HepG2 (cell line): ENCODE results near the gene SYTL2. TPM values are rescaled to one million over a fixed set of nuclear protein-coding genes. Genes with fewer than 3 reads are reported as not detected.

Source experiments
- ATF1 ChIP-seq: IDR thresholded peaks from 2 replicates; pipeline ENCODE4 v1.6.1; 2016; ENCODE audit warnings: mild to moderate bottlenecking, control low read depth
- CENPT ChIP-seq: sonication (generic); formaldehyde crosslinking; IDR thresholded peaks from 2 replicates; pipeline ENCODE4 v1.8.0; 2022; ENCODE audit warnings: low read depth, mild to moderate bottlenecking, moderate library complexity, missing genetic modification reagents
- CHCHD3 ChIP-seq: sonication (generic); formaldehyde crosslinking; IDR thresholded peaks from 2 replicates; pipeline ENCODE4 v1.8.0; 2022; ENCODE audit warnings: mild to moderate bottlenecking, missing genetic modification reagents, moderate library complexity
- ETV6 ChIP-seq: sonication (generic); formaldehyde crosslinking; conservative IDR thresholded peaks from 2 replicates; pipeline ENCODE4 v1.4.0; 2020; ENCODE audit warnings: missing genetic modification reagents
- FUBP1 ChIP-seq: sonication (generic); formaldehyde crosslinking; IDR thresholded peaks from 2 replicates; pipeline ENCODE4 v1.5.1; 2020; ENCODE audit warnings: missing genetic modification reagents, mild to moderate bottlenecking, borderline replicate concordance
- JUND ChIP-seq: sonication (generic); formaldehyde crosslinking; IDR thresholded peaks from 2 replicates; pipeline ENCODE4 v1.8.0; 2022; ENCODE audit warnings: mild to moderate bottlenecking, missing genetic modification reagents
- MAF1 ChIP-seq: sonication (generic); formaldehyde crosslinking; IDR thresholded peaks from 2 replicates; pipeline ENCODE4 v1.5.0; 2020; ENCODE audit warnings: missing genetic modification reagents, borderline replicate concordance
- NR1H2 ChIP-seq: sonication (generic); formaldehyde crosslinking; IDR thresholded peaks from 2 replicates; pipeline ENCODE4 v1.8.1; 2022; ENCODE audit warnings: low read depth, missing genetic modification reagents, borderline replicate concordance
- NR2F1 ChIP-seq, 2 experiments: fragments of 450-650 bp in 1 of 2; formaldehyde crosslinking in 1 of 2; IDR thresholded peaks; 2 replicates each; pipeline versions ENCODE4 v1.5.0 to v1.6.1; 2016 to 2020; ENCODE audit warnings: mild to moderate bottlenecking in 1 of 2, missing compliant biosample characterization in 1 of 2, missing genetic modification reagents in 1 of 2, moderate library complexity in 1 of 2
- NRL ChIP-seq: sonication (generic); formaldehyde crosslinking; IDR thresholded peaks from 2 replicates; pipeline ENCODE4 v1.5.0; 2020; ENCODE audit warnings: missing genetic modification reagents, mild to moderate bottlenecking, moderate library complexity, borderline replicate concordance
- PAXIP1 ChIP-seq: sonication (generic); formaldehyde crosslinking; conservative IDR thresholded peaks from 2 replicates; pipeline ENCODE4 v1.4.0; 2020; ENCODE audit warnings: mild to moderate bottlenecking, missing genetic modification reagents, moderate library complexity
- PITX1 ChIP-seq: sonication (generic); formaldehyde crosslinking; IDR thresholded peaks from 2 replicates; pipeline ENCODE4 v1.5.1; 2020; ENCODE audit warnings: mild to moderate bottlenecking, missing genetic modification reagents
- PLRG1 ChIP-seq: fragments of 450-650 bp; conservative IDR thresholded peaks from 2 replicates; pipeline ENCODE4 v1.6.1; 2016
- SAP130 ChIP-seq: IDR thresholded peaks from 2 replicates; pipeline ENCODE4 v1.6.1; 2016; ENCODE audit warnings: low read depth
- SOX13 ChIP-seq, 3 experiments: fragments of 450-650 bp in 1 of 3; sonication (generic) in 1 of 3; formaldehyde crosslinking in 1 of 3; IDR thresholded peaks in 2 of 3; conservative IDR thresholded peaks in 1 of 3; 2 replicates each; pipeline versions ENCODE4 v1.5.0 to v1.6.1; 2016 to 2020; ENCODE audit warnings: antibody characterized with exemption in 1 of 3, mild to moderate bottlenecking in 1 of 3, missing compliant biosample characterization in 1 of 3, missing genetic modification reagents in 1 of 3, moderate library complexity in 1 of 3
- TFDP2 ChIP-seq: sonication (generic); formaldehyde crosslinking; IDR thresholded peaks from 2 replicates; pipeline ENCODE4 v1.4.0; 2020; ENCODE audit warnings: missing genetic modification reagents
- TGIF2 ChIP-seq: IDR thresholded peaks from 2 replicates; pipeline ENCODE4 v1.6.1; 2016; ENCODE audit warnings: control low read depth, missing compliant biosample characterization
- ZBTB44 ChIP-seq: sonication (generic); formaldehyde crosslinking; IDR thresholded peaks from 2 replicates; pipeline ENCODE4 v1.4.0; 2020; ENCODE audit warnings: missing genetic modification reagents
- ZNF577 ChIP-seq: sonication (generic); formaldehyde crosslinking; IDR thresholded peaks from 2 replicates; pipeline ENCODE4 v1.4.0; 2020; ENCODE audit warnings: mild to moderate bottlenecking, low read depth, missing genetic modification reagents, borderline replicate concordance
- ZNF629 ChIP-seq: sonication (generic); formaldehyde crosslinking; conservative IDR thresholded peaks from 2 replicates; pipeline ENCODE4 v1.5.0; 2020; ENCODE audit warnings: missing genetic modification reagents
- ZNF740 ChIP-seq: sonication (generic); formaldehyde crosslinking; IDR thresholded peaks from 2 replicates; pipeline ENCODE4 v1.4.0; 2020; ENCODE audit warnings: missing genetic modification reagents
- ZNF781 ChIP-seq: sonication (generic); formaldehyde crosslinking; IDR thresholded peaks from 2 replicates; pipeline ENCODE4 v1.5.1; 2020; ENCODE audit warnings: borderline replicate concordance, mild to moderate bottlenecking, missing genetic modification reagents; ENCODE audit errors: not compliant biosample characterization
- polyA plus RNA-seq, 8 experiments: library from polyadenylated mRNA; depleted of rRNA in 3 of 8; stranded (reverse) in 7 of 8; unstranded in 1 of 8; fragments of >200 nt; fragmentation: Illumina TruSeq in 4 of 8; extraction: Trizol in 4 of 8; gene quantifications; 2 replicates each; pipeline versions ENCODE4 v1.2.1 to v1.2.3, GENCODE V29; 2011 to 2016; ENCODE audit warnings: low read depth in 4 of 8, missing spikeins in 1 of 8, mixed read lengths in 1 of 8; ENCODE audit not compliant: insufficient read depth in 1 of 8
- total RNA-seq, 5 experiments: library from RNA; depleted of rRNA; stranded (reverse); fragments of >200 nt; fragmentation: Illumina TruSeq; extraction: Trizol; gene quantifications; 2 replicates each; pipeline ENCODE4 v1.2.3, GENCODE V29; 2016; ENCODE audit warnings: low read depth in 1 of 5

The SYTL2 gene
- total and polyA plus RNA-seq, 2 of the 13 experiments (the other 11 are each of a cell fraction or from before 2014, with no cell fraction given), result 0.77 to 0.90 TPM

- TF ChIP-seq ZNF781 (no peak), NR2F1 (CRISPR knock-in tag; IDR thresholded peaks at IDR 0.05) (no peak), NR1H2 (no peak), CHCHD3 (no peak), PITX1 (CRISPR knock-in tag) (no peak), PAXIP1 (no peak), FUBP1 (CRISPR knock-in tag) (no peak), ZBTB44 (no peak), SAP130 (CRISPR knock-in tag) (no peak), JUND (CRISPR knock-in tag) (no peak), ZNF740 (CRISPR knock-in tag) (no peak), ETV6 (CRISPR knock-in tag) (no peak), ATF1 (CRISPR knock-in tag) (no peak), TGIF2 (CRISPR knock-in tag) (no peak), ZNF629 (CRISPR knock-in tag) (no peak), PLRG1 (no peak), TFDP2 (CRISPR knock-in tag) (no peak), NRL (CRISPR knock-in tag) (no peak), SOX13 (IDR thresholded peaks at IDR 0.05) (no peak), SOX13 (CRISPR knock-in tag; conservative IDR thresholded peaks at IDR 0.05 in 1 of 2, IDR thresholded peaks at IDR 0.05 in 1 of 2) (peak in 1 of 2 experiments; percentile 51; a peak in 1 of 4 replicates), CENPT (CRISPR knock-in tag) (no peak), MAF1 (CRISPR knock-in tag) (no peak), ZNF577 (no peak)
Measured at GRCh38 chr11:85666687-85667086, 144.3 kb downstream of the SYTL2 start (continued).
